HCT116 (cell line): ENCODE results near the gene TMEM184B. TPM values are rescaled to one million over a fixed set of nuclear protein-coding genes. Genes with fewer than 3 reads are reported as not detected.
A peak's percentile ranks its signal among the peaks of the same experiment; 100 is the strongest.

Experiments
- ATAC-seq: fragments of 200-7000 bp; cut with Tn5 transposase; 2 replicates; pipeline ENCODE4 v1.9.1; 2020; ENCODE audit warnings: mild to moderate bottlenecking, moderate library complexity
- BruUV-seq: library from RNA; stranded (reverse); fragments of 400-500 nt; replicated peaks from 2 replicates; lab custom pipeline; 2021; lab: Mats Ljungman, UMichigan
- CTCF ChIA-PET: fragments of 300-600 bp; sonication (Branson Sonifier 250); formaldehyde crosslinking; loops from one replicate; lab custom pipeline; 2021; ENCODE audit warnings: antibody characterized with exemption; lab: Charles Lee
- POLR2A ChIA-PET: fragments of 300-600, 350-600 bp; sonication (Branson Sonifier 250); formaldehyde crosslinking; loops from one replicate; lab custom pipeline; 2021; ENCODE audit warnings: antibody characterized with exemption; lab: Charles Lee
- RAD21 ChIA-PET, 2 experiments: fragments of 300-600 bp; sonication (Branson Sonifier 250); formaldehyde crosslinking; loops; one replicate each; lab custom pipeline; 2023; ENCODE audit warnings: low total read pairs in 2 of 2; ENCODE audit not compliant: uncharacterized antibody in 2 of 2, unreplicated experiment in 2 of 2, low non-redundant PET in 1 of 2; lab: Charles Lee
- DNase-seq: peaks from one replicate; pipeline ENCODE4 v3.0.0-alpha.2; 2010; ENCODE audit warnings: low read depth, low spot score
- H2AFZ ChIP-seq: fragments of 200-600 bp; shearing (Covaris generic), sonication (generic); 2 replicates; pipeline ENCODE4 v1.6.1; 2017; ENCODE audit warnings: low read depth, mixed run types, mixed read lengths, antibody characterized with exemption, low read length; ENCODE audit not compliant: poor library complexity, severe bottlenecking
- H3K27ac ChIP-seq: 2 replicates; pipeline ENCODE4 v1.5.1; 2012; ENCODE audit warnings: low read depth, low read length
- H3K27me3 ChIP-seq: fragments of 200-600 bp; sonication (generic); 2 replicates; pipeline ENCODE4 v1.6.1; 2016; ENCODE audit warnings: mixed run types, low read length, mixed read lengths; ENCODE audit not compliant: insufficient read depth
- H3K36me3 ChIP-seq, 2 experiments: fragments of 200-500 bp in 1 of 2; fragments of 200-600 bp in 1 of 2; sonication (Bioruptor generic) in 1 of 2; sonication (generic) in 1 of 2; 2 replicates each; pipeline versions ENCODE4 v1.5.1 to v1.6.1; 2014 to 2016; ENCODE audit warnings: low read length in 2 of 2, inconsistent platforms in 1 of 2, mixed read lengths in 1 of 2, mixed run types in 1 of 2; ENCODE audit not compliant: insufficient read depth in 2 of 2, control insufficient read depth in 1 of 2
- H3K4me1 ChIP-seq, 2 experiments: fragments of 200-600 bp in 1 of 2; sonication (generic) in 1 of 2; 2 replicates each; pipeline versions ENCODE4 v1.5.1 to v1.6.1; 2012 to 2017; ENCODE audit warnings: low read length in 2 of 2, inconsistent platforms in 1 of 2, mild to moderate bottlenecking in 1 of 2, mixed read lengths in 1 of 2, mixed run types in 1 of 2, moderate library complexity in 1 of 2; ENCODE audit not compliant: insufficient read depth in 2 of 2, control insufficient read depth in 1 of 2
- H3K4me2 ChIP-seq: fragments of 200-600 bp; sonication (generic); 2 replicates; pipeline ENCODE4 v1.6.1; 2017; ENCODE audit warnings: mixed run types, low read length, mixed read lengths
- H3K4me3 ChIP-seq, 2 experiments: fragments of 200-600 bp in 1 of 2; sonication (generic) in 1 of 2; replicated peaks in 1 of 2; 2 replicates each; pipeline ENCODE4 v1.5.1; 2011 to 2016; ENCODE audit warnings: low read length in 2 of 2, control low read depth in 1 of 2, low read depth in 1 of 2, mild to moderate bottlenecking in 1 of 2, mixed read lengths in 1 of 2, mixed run types in 1 of 2
- H3K79me2 ChIP-seq: fragments of 200-600 bp; sonication (generic); 2 replicates; pipeline ENCODE4 v1.6.1; 2017; ENCODE audit warnings: mild to moderate bottlenecking, mixed run types, low read length, moderate library complexity, mixed read lengths; ENCODE audit not compliant: insufficient read depth
- H3K9ac ChIP-seq: fragments of 200-600 bp; sonication (generic); 2 replicates; pipeline ENCODE4 v1.6.1; 2016; ENCODE audit warnings: low read length, mixed read lengths
- H3K9me2 ChIP-seq: fragments of 200-600 bp; sonication (generic), shearing (Covaris generic); 2 replicates; pipeline ENCODE4 v1.6.1; 2017; ENCODE audit warnings: mixed run types, mild to moderate bottlenecking, moderate library complexity; ENCODE audit not compliant: insufficient read depth
- H3K9me3 ChIP-seq, 2 experiments: fragments of 200-500 bp in 1 of 2; fragments of 200-600 bp in 1 of 2; sonication (Bioruptor generic) in 1 of 2; sonication (generic) in 1 of 2; 2 replicates each; pipeline ENCODE4 v1.6.1; 2014 to 2017; ENCODE audit warnings: low read length in 2 of 2, mixed read lengths in 2 of 2, inconsistent platforms in 1 of 2, low read depth in 1 of 2, mild to moderate bottlenecking in 1 of 2, mixed run types in 1 of 2, moderate library complexity in 1 of 2; ENCODE audit not compliant: control insufficient read depth in 1 of 2, insufficient read depth in 1 of 2
- H4K20me1 ChIP-seq: fragments of 200-600 bp; sonication (generic), shearing (Covaris generic); 2 replicates; pipeline ENCODE4 v1.6.1; 2017; ENCODE audit warnings: mixed run types, mild to moderate bottlenecking, moderate library complexity; ENCODE audit not compliant: insufficient read depth
- CBX3 ChIP-seq: IDR thresholded peaks from 2 replicates; pipeline ENCODE4 v1.6.1; 2012; ENCODE audit warnings: low read depth
- ELF1 ChIP-seq: IDR thresholded peaks from 2 replicates; pipeline ENCODE4 v1.6.1; 2012; ENCODE audit warnings: low read depth, borderline replicate concordance
- EZH2 ChIP-seq: fragments of 200-600 bp; sonication (generic); IDR thresholded peaks from 2 replicates; pipeline ENCODE4 v1.6.1; 2017; ENCODE audit warnings: antibody characterized with exemption, mixed run types
- EZH2phosphoT487 ChIP-seq: fragments of 200-600 bp; IDR thresholded peaks from 2 replicates; pipeline ENCODE4 v1.6.1; 2018; ENCODE audit warnings: antibody characterized with exemption, borderline replicate concordance
- FOSL1 ChIP-seq: IDR thresholded peaks from 2 replicates; pipeline ENCODE4 v1.6.1; 2012; ENCODE audit warnings: low read depth
- JUND ChIP-seq: IDR thresholded peaks from 2 replicates; pipeline ENCODE4 v1.6.1; 2012
- POLR2A ChIP-seq: IDR thresholded peaks from 2 replicates; pipeline ENCODE4 v1.7.0; 2011; ENCODE audit warnings: borderline replicate concordance; ENCODE audit not compliant: insufficient read depth, insufficient read length; ENCODE audit errors: extremely low read depth
- POLR2AphosphoS5 ChIP-seq: IDR thresholded peaks from 2 replicates; pipeline ENCODE4 v1.6.1; 2011; ENCODE audit warnings: mild to moderate bottlenecking, low read depth, low read length, moderate library complexity
- RAD21 ChIP-seq: IDR thresholded peaks from 2 replicates; pipeline ENCODE4 v1.6.1; 2012; ENCODE audit warnings: low read depth, mild to moderate bottlenecking
- SP1 ChIP-seq: IDR thresholded peaks from 2 replicates; pipeline ENCODE4 v1.6.1; 2012; ENCODE audit warnings: low read depth
- SRF ChIP-seq: IDR thresholded peaks from 2 replicates; pipeline ENCODE4 v1.6.1; 2012; ENCODE audit warnings: low read depth
- TCF7L2 ChIP-seq: IDR thresholded peaks from 2 replicates; pipeline ENCODE4 v1.7.0; 2011; ENCODE audit warnings: borderline replicate concordance, inconsistent platforms; ENCODE audit not compliant: insufficient read depth, insufficient read length; ENCODE audit errors: extremely low read depth
- YY1 ChIP-seq: IDR thresholded peaks from 2 replicates; pipeline ENCODE4 v1.6.1; 2011; ENCODE audit warnings: low read length, low read depth, moderate library complexity, mild to moderate bottlenecking; ENCODE audit not compliant: insufficient replicate concordance; ENCODE audit errors: extremely low read depth
- ZNF274 ChIP-seq: fragments of 200-500 bp; sonication (Bioruptor generic); IDR thresholded peaks from 2 replicates; pipeline ENCODE4 v1.6.1; 2014; ENCODE audit warnings: mild to moderate bottlenecking, low read depth, low read length, inconsistent platforms
- intact Hi-C: fragments of 100-400 bp; cut with micrococcal nuclease; formaldehyde crosslinking; loops from 2 replicates; pipeline ENCODE4 v1.10.0; 2022
- total RNA-seq: library from RNA; stranded (reverse); gene quantifications from one replicate; pipeline ENCODE4 v1.2.1, GENCODE V29; 2021; ENCODE audit not compliant: unreplicated experiment
- TF ChIP-seq, protein P1 (sequence below): IDR thresholded peaks from 2 replicates; pipeline ENCODE4 v1.6.1; 2012
- TF ChIP-seq, protein P2 (sequence below), 3 experiments: fragments of 200-600 bp in 1 of 3; sonication (generic) in 1 of 3; IDR thresholded peaks in 2 of 3; conservative IDR thresholded peaks in 1 of 3; 2 replicates each; pipeline ENCODE4 v1.5.1; 2012 to 2017; ENCODE audit warnings: low read depth in 2 of 3, low read length in 2 of 3, antibody characterized with exemption in 1 of 3, borderline replicate concordance in 1 of 3, control low read depth in 1 of 3, mild to moderate bottlenecking in 1 of 3, mixed read lengths in 1 of 3, mixed run types in 1 of 3, moderate library complexity in 1 of 3; ENCODE audit not compliant: insufficient read depth in 1 of 3
- TF ChIP-seq, protein P3 (sequence below): IDR thresholded peaks from 2 replicates; pipeline ENCODE4 v1.6.1; 2012

Gene TMEM184B
- total RNA-seq, 1 experiment from 2014 or later: 66.0 TPM

DNA sequence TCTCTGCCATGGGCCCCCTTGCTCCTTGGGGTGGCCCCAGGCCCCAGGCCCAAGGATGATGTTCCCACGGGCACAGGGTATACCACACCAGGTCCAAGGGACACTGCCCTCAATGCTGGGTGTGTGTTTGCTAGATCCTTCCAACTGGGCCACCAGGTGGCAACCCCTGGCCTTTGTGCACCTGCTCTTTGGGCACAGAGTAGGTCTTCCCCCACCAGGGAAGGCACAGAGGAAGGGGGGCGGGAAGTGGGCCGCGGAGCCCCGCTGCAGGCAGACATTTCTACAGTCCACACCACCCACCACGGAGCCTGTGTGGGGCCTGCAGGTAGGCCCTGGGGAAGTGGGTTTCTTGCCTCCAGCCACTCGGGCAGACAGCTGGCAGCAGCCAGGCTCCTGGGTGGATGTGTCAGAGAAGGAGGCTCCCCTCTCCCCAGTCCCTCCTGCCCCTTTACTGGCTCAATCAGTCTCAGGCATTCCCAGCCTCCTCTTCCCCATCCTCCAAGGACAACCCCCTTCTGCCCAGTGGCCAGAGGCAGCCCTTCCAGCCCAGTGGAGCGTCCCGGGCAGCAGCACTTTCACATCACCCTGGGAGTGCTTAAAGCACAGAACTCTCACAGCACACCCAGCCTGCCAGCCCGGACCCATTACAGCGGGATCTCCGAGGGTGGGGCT, 49.4 kb downstream of the TMEM184B start:
- Histone ChIP-seq H3K27ac (no peak overlapping the region), H3K79me2 (no peaks in the 10 kb centered on the region), H2AFZ (no peak overlapping the region), H3K9ac (no peak overlapping the region), H3K9me3 (no peaks in the 10 kb centered on the region), H3K4me3 (no peak overlapping the region), H4K20me1 (no peaks in the 10 kb centered on the region), H3K36me3 (peaks cover 5 to 6% of the 10 kb centered on the region in 2 experiments; a peak in 1 of 4 replicates), H3K4me2 (no peak overlapping the region), H3K9me2 (no peaks in the 10 kb centered on the region), H3K27me3 (no peaks in the 10 kb centered on the region), H3K4me1 (peaks cover 20 to 40% of the 10 kb centered on the region in 2 experiments)
- ATAC-seq (no peak), DNase-seq (no peak)
- ChIA-PET RAD21 (no interaction called here), CTCF (no interaction called here), POLR2A (no interaction called here)
- intact Hi-C loops: loop anchor here (10.0 kb wide), 1 partner anchor 109 kb away; the partner anchor contains the start of gene BAIAP2L2
- TF ChIP-seq, protein P1, sequence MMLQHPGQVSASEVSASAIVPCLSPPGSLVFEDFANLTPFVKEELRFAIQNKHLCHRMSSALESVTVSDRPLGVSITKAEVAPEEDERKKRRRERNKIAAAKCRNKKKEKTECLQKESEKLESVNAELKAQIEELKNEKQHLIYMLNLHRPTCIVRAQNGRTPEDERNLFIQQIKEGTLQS: no peak
- TF ChIP-seq, protein P2, sequence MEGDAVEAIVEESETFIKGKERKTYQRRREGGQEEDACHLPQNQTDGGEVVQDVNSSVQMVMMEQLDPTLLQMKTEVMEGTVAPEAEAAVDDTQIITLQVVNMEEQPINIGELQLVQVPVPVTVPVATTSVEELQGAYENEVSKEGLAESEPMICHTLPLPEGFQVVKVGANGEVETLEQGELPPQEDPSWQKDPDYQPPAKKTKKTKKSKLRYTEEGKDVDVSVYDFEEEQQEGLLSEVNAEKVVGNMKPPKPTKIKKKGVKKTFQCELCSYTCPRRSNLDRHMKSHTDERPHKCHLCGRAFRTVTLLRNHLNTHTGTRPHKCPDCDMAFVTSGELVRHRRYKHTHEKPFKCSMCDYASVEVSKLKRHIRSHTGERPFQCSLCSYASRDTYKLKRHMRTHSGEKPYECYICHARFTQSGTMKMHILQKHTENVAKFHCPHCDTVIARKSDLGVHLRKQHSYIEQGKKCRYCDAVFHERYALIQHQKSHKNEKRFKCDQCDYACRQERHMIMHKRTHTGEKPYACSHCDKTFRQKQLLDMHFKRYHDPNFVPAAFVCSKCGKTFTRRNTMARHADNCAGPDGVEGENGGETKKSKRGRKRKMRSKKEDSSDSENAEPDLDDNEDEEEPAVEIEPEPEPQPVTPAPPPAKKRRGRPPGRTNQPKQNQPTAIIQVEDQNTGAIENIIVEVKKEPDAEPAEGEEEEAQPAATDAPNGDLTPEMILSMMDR (IDR thresholded peaks at IDR 0.05 in 2 of 3, conservative IDR thresholded peaks at IDR 0.05 in 1 of 3; ENCODE audit: borderline replicate concordance in 1 of 3, insufficient read depth in 1 of 3, low read depth in 2 of 3, low read length in 2 of 3): peak in 1 of 3 experiments; percentile 20; a peak in 2 of 6 replicates
- no TSS peak for BruUV-seq

DNA sequence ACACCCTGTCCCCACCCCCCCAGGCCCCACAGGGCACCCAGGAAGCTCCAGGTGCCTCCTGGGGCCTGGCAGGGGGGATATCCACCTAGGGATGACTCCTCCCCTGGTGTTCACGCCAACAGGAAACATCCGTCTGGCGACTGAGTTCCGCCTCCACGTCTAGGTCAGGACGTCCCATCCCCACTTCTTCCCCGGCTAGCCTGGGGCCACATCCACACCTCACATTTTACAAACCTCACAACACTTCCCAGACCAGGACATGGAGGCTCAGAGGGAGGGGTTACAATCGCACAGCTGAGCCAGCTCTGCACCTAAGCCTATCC, 50.1 kb downstream of the TMEM184B start:
- ATAC-seq: no peak
- no peak overlapping the region for H3K27ac ChIP-seq
- H3K27me3 ChIP-seq: no peaks in the 10 kb centered on the region
- no TSS peak for BruUV-seq
- peaks cover 0 to 5% of the 10 kb centered on the region in 2 experiments; a peak in 1 of 4 replicates for H3K36me3 ChIP-seq
- no peak overlapping the region for H3K9ac ChIP-seq
- H2AFZ ChIP-seq: no peak overlapping the region
- peaks cover 23 to 42% of the 10 kb centered on the region in 2 experiments for H3K4me1 ChIP-seq
- H3K79me2 ChIP-seq: no peaks in the 10 kb centered on the region
- no peak overlapping the region for H3K4me3 ChIP-seq
- POLR2A ChIA-PET: no interaction called here
- no peaks in the 10 kb centered on the region for H3K9me3 ChIP-seq
- DNase-seq: no peak
- no peaks in the 10 kb centered on the region for H3K9me2 ChIP-seq
- H3K4me2 ChIP-seq: no peak overlapping the region
- TF ChIP-seq SP1 (no peak), POLR2AphosphoS5 (no peak), FOSL1 (no peak), ZNF274 (no peak), ELF1 (no peak), EZH2 (no peak), EZH2phosphoT487 (no peak), RAD21 (no peak), YY1 (no peak), SRF (no peak), CBX3 (no peak), POLR2A (no peak), TCF7L2 (no peak), JUND (no peak)
- TF ChIP-seq, protein P3, sequence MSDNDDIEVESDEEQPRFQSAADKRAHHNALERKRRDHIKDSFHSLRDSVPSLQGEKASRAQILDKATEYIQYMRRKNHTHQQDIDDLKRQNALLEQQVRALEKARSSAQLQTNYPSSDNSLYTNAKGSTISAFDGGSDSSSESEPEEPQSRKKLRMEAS: no peak
- TF ChIP-seq, protein P1: no peak
- TF ChIP-seq, all 23 proteins: peak for 0
- ChIA-PET RAD21 (no interaction called here), CTCF (no interaction called here)
- H4K20me1 ChIP-seq: no peaks in the 10 kb centered on the region
- intact Hi-C loops: loop anchor here (10.0 kb wide), 1 partner anchor 108 kb away; the partner anchor contains the start of gene BAIAP2L2
